NT2/D1 (cell line): ENCODE data around the gene PRKG1.
"Not testable (repeated sequence)": the region's sequence is repeated elsewhere in the genome, so short reads cannot be mapped to it uniquely, and the experiment has no call there.

Experiments
- DNase-seq: peaks from one replicate; pipeline ENCODE4 v3.0.0-alpha.2; 2011; ENCODE audit warnings: low read depth, low spot score
- H3K27me3 ChIP-seq: 2 replicates; pipeline ENCODE4 v1.6.0; 2011; ENCODE audit warnings: mild to moderate bottlenecking; ENCODE audit not compliant: insufficient read length, insufficient read depth
- H3K36me3 ChIP-seq: 2 replicates; pipeline ENCODE4 v1.6.1; 2011; ENCODE audit warnings: mild to moderate bottlenecking, low read length, mixed read lengths; ENCODE audit not compliant: insufficient read depth, insufficient read length
- H3K4me1 ChIP-seq: 2 replicates; pipeline ENCODE4 v1.5.1; 2011; ENCODE audit not compliant: insufficient read depth, insufficient read length
- H3K4me3 ChIP-seq: 2 replicates; pipeline ENCODE4 v1.5.1; 2011; ENCODE audit warnings: low read depth; ENCODE audit not compliant: insufficient read length
- H3K9ac ChIP-seq: 2 replicates; pipeline ENCODE4 v1.6.0; 2011; ENCODE audit warnings: low read depth; ENCODE audit not compliant: insufficient read length
- H3K9me3 ChIP-seq: 2 replicates; pipeline ENCODE4 v1.5.1; 2011; ENCODE audit warnings: mild to moderate bottlenecking, low read length; ENCODE audit not compliant: insufficient read depth
- SUZ12 ChIP-seq: IDR thresholded peaks from 2 replicates; pipeline ENCODE4 v1.6.1; 2011; ENCODE audit not compliant: insufficient read length, insufficient read depth; ENCODE audit errors: extremely low read depth
- YY1 ChIP-seq: IDR thresholded peaks from 2 replicates; pipeline ENCODE4 v1.6.1; 2011; ENCODE audit not compliant: insufficient read length, insufficient read depth
- ZNF274 ChIP-seq: IDR thresholded peaks from 2 replicates; pipeline ENCODE4 v1.6.1; 2011; ENCODE audit warnings: mild to moderate bottlenecking, low read depth, low read length

The PRKG1 gene

DNA sequence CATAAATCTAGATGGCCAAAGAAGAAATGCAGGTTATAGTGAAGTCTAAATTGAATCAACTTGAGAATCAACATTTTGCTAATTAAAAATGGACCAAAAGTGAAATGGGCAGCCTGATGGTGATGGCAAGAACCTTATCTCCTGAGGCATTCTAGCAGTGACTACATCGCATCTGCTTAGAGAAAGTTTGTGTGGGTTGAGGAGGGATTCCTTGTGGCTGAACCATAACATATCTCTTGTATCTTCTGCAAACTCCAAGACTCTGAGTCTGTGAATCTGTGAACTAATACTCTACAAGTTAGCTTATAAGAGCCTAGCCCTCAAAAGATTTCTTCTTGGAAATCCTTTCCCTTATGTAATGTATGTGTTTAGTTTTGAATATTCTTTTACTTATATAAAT, 85.6 kb downstream of the PRKG1 start:
- H3K36me3 ChIP-seq = no peaks in the 10 kb centered on the region
- H3K9me3 ChIP-seq = peaks cover 7% of the 10 kb centered on the region; the same call in 1 of the 2 replicates
- no peak overlapping the region for H3K9ac ChIP-seq
- TF ChIP-seq ZNF274 = no peak
- H3K4me1 ChIP-seq = no peaks in the 10 kb centered on the region
- H3K4me3 ChIP-seq = no peak overlapping the region
- DNase-seq = no peak
- no peaks in the 10 kb centered on the region for H3K27me3 ChIP-seq

- peak; percentile 30 for DNase-seq
- H3K9ac ChIP-seq = no peak overlapping the region
- no peaks in the 10 kb centered on the region for H3K36me3 ChIP-seq
- H3K4me1 ChIP-seq = no peaks in the 10 kb centered on the region
- no peak overlapping the region for H3K4me3 ChIP-seq
- TF ChIP-seq SUZ12 = no peak
- TF ChIP-seq ZNF274 = no peak
- TF ChIP-seq YY1 = no peak
- H3K9me3 ChIP-seq = peaks cover 7% of the 10 kb centered on the region; the same call in 1 of the 2 replicates
- H3K27me3 ChIP-seq = no peaks in the 10 kb centered on the region
Measured at GRCh38 chr10:51162002-51162401, 87.7 kb downstream of the PRKG1 start.

DNA sequence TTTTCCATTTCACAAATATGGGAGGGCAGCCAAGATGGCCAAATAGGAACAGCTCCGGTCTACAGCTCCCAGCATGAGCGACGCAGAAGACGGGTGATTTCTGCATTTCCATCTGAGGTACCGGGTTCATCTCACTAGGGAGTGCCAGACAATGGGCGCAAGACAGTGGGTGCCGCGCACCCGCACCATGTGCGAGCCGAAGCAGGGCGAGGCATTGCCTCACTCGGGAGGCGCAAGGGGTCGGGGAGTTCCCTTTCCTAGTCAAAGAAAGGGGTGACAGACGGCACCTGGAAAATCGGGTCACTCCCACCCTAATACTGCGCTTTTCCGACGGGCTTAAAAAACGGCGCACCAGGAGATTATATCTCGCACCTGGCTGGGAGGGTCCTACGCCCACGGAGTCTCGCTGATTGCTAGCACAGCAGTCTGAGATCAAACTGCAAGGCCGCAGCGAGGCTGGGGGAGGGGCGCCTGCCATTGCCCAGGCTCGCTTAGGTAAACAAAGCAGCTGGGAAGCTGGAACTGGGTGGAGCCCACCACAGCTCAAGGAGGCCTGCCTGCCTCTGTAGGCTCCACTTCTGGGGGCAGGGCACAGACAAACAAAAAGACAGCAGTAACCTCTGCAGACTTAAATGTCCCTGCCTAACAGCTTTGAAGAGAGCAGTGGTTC, 89.2 kb downstream of the PRKG1 start:
- not testable (repeated sequence) for H3K9ac ChIP-seq, H3K9me3 ChIP-seq, H3K4me3 ChIP-seq, H3K36me3 ChIP-seq, H3K4me1 ChIP-seq, DNase-seq, H3K27me3 ChIP-seq

GRCh38 chr10:51168086-51168815, 94.0 kb downstream of the PRKG1 start:
- H3K9me3 ChIP-seq = no peaks in the 10 kb centered on the region
- H3K4me1 ChIP-seq = no peaks in the 10 kb centered on the region
- no peak for TF ChIP-seq ZNF274
- no peak for TF ChIP-seq SUZ12
- TF ChIP-seq YY1 = no peak

GRCh38 chr10:51169111-51169510, 94.8 kb downstream of the PRKG1 start:
- no peak for TF ChIP-seq YY1
- TF ChIP-seq SUZ12 = no peak
- TF ChIP-seq ZNF274 = no peak
- no peak overlapping the region for H3K4me3 ChIP-seq
- H3K4me1 ChIP-seq = no peaks in the 10 kb centered on the region
- H3K36me3 ChIP-seq = no peaks in the 10 kb centered on the region
- no peaks in the 10 kb centered on the region for H3K9me3 ChIP-seq
- no peaks in the 10 kb centered on the region for H3K27me3 ChIP-seq
- no peak for DNase-seq
- no peak overlapping the region for H3K9ac ChIP-seq

More at GRCh38 chr10:51168086-51168815, 94.0 kb downstream of the PRKG1 start:
- DNase-seq = no peak
- Histone ChIP-seq H3K27me3 (no peaks in the 10 kb centered on the region), H3K9ac (no peak overlapping the region), H3K4me3 (no peak overlapping the region), H3K36me3 (no peaks in the 10 kb centered on the region)

- Histone ChIP-seq H3K36me3 (no peaks in the 10 kb centered on the region), H3K4me1 (no peaks in the 10 kb centered on the region), H3K4me3 (no peak overlapping the region), H3K9ac (no peak overlapping the region), H3K27me3 (no peaks in the 10 kb centered on the region), H3K9me3 (no peaks in the 10 kb centered on the region)
- no peak for TF ChIP-seq ZNF274
- TF ChIP-seq SUZ12 = no peak
- TF ChIP-seq YY1 = no peak
- DNase-seq = no peak
Measured at GRCh38 chr10:51170518-51171245, 96.4 kb downstream of the PRKG1 start.

- TF ChIP-seq YY1 = no peak
- TF ChIP-seq SUZ12 = no peak
- TF ChIP-seq ZNF274 = no peak
- no peak for DNase-seq
Measured at GRCh38 chr10:51171946-51172345, 97.7 kb downstream of the PRKG1 start.

More at GRCh38 chr10:51171946-51172345, 97.7 kb downstream of the PRKG1 start:
- H3K27me3 ChIP-seq = no peaks in the 10 kb centered on the region
- H3K36me3 ChIP-seq = no peaks in the 10 kb centered on the region
- H3K9me3 ChIP-seq = no peaks in the 10 kb centered on the region
- no peaks in the 10 kb centered on the region for H3K4me1 ChIP-seq
- H3K4me3 ChIP-seq = no peak overlapping the region
- H3K9ac ChIP-seq = no peak overlapping the region
